C4-2B (cell line): ENCODE results near the gene CD44.

Source experiments
- ZFX ChIP-seq: fragments of 450-650 bp; IDR thresholded peaks from 2 replicates; pipeline ENCODE4 v1.6.1; 2017
- TF ChIP-seq, protein P1 (sequence below): fragments of 450-650 bp; conservative IDR thresholded peaks from 2 replicates; pipeline ENCODE4 v1.5.1; 2017; ENCODE audit warnings: mild to moderate bottlenecking

- TF ChIP-seq, protein P1, sequence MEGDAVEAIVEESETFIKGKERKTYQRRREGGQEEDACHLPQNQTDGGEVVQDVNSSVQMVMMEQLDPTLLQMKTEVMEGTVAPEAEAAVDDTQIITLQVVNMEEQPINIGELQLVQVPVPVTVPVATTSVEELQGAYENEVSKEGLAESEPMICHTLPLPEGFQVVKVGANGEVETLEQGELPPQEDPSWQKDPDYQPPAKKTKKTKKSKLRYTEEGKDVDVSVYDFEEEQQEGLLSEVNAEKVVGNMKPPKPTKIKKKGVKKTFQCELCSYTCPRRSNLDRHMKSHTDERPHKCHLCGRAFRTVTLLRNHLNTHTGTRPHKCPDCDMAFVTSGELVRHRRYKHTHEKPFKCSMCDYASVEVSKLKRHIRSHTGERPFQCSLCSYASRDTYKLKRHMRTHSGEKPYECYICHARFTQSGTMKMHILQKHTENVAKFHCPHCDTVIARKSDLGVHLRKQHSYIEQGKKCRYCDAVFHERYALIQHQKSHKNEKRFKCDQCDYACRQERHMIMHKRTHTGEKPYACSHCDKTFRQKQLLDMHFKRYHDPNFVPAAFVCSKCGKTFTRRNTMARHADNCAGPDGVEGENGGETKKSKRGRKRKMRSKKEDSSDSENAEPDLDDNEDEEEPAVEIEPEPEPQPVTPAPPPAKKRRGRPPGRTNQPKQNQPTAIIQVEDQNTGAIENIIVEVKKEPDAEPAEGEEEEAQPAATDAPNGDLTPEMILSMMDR: peak; percentile 31
- TF ChIP-seq ZFX: no peak
These were observed 24.9 kb downstream of the CD44 start for GRCh38 chr11:35163702-35164496.
